ENCODE measurements around the gene IFNGR2.
A peak's percentile ranks its signal among the peaks of the same experiment; 100 is the strongest.
"Not testable (repeated sequence)": the region's sequence is repeated elsewhere in the genome, so short reads cannot be mapped to it uniquely, and the experiment has no call there.

Gene IFNGR2

GRCh38 chr21:33402001-33402979 is 923 bp upstream of the IFNGR2 start:
- peak; percentile 35 to 67 for DNase-seq

GRCh38 chr21:33403786-33404585 is 773 bp downstream of the IFNGR2 start:
- peak in 1 of 2 donors; percentile 15 for DNase-seq

- DNase-seq: no peak
Measured at GRCh38 chr21:33406493-33406892, 3.3 kb downstream of the IFNGR2 start.

- no peak for DNase-seq
Measured at GRCh38 chr21:33411949-33412430, 8.8 kb downstream of the IFNGR2 start.

- not testable (repeated sequence) for DNase-seq
Measured at GRCh38 chr21:33412439-33412831, 9.2 kb downstream of the IFNGR2 start.

- DNase-seq: no peak
Measured at GRCh38 chr21:33412832-33413519, 9.8 kb downstream of the IFNGR2 start.

GRCh38 chr21:33414068-33414467 is 10.9 kb downstream of the IFNGR2 start:
- no peak for DNase-seq

GRCh38 chr21:33414926-33415325 is 11.7 kb downstream of the IFNGR2 start:
- DNase-seq: no peak

GRCh38 chr21:33418691-33419090 is 15.5 kb downstream of the IFNGR2 start:
- no peak for DNase-seq

GRCh38 chr21:33419538-33420123 is 16.4 kb downstream of the IFNGR2 start:
- DNase-seq: no peak

- DNase-seq: no peak
Measured at GRCh38 chr21:33421713-33422393, 18.6 kb downstream of the IFNGR2 start.

- DNase-seq: no peak
Measured at GRCh38 chr21:33424214-33424613, 21.0 kb downstream of the IFNGR2 start.

GRCh38 chr21:33425825-33426224 is 22.6 kb downstream of the IFNGR2 start:
- DNase-seq: no peak

- DNase-seq: no peak
Measured at GRCh38 chr21:33427051-33427450, 23.8 kb downstream of the IFNGR2 start.

- no peak for DNase-seq
Measured at GRCh38 chr21:33428669-33429068, 25.5 kb downstream of the IFNGR2 start.

GRCh38 chr21:33430858-33431257 is 27.6 kb downstream of the IFNGR2 start:
- DNase-seq: no peak

GRCh38 chr21:33432496-33432895 is 29.3 kb downstream of the IFNGR2 start:
- no peak for DNase-seq

GRCh38 chr21:33433001-33433400 is 29.8 kb downstream of the IFNGR2 start:
- no peak for DNase-seq

- peak in 1 of 2 donors; percentile 29 for DNase-seq
Measured at GRCh38 chr21:33433425-33434114, 30.4 kb downstream of the IFNGR2 start.

GRCh38 chr21:33434770-33435360 is 31.7 kb downstream of the IFNGR2 start:
- peak; percentile 17 to 40 for DNase-seq

GRCh38 chr21:33437140-33437539 is 33.9 kb downstream of the IFNGR2 start:
- no peak for DNase-seq
